ENCODE data around the gene GNB5.

- TF ChIP-seq CTCF (IDR thresholded peaks at IDR 0.05; ENCODE audit: poor library complexity, severe bottlenecking) (no peak), EP300 (conservative IDR thresholded peaks at IDR 0.05; ENCODE audit: poor library complexity, severe bottlenecking) (no peak), POLR2AphosphoS5 (IDR thresholded peaks at IDR 0.05) (no peak), EZH2 (IDR thresholded peaks at IDR 0.05; ENCODE audit: borderline replicate concordance, insufficient read depth, low read length, poor library complexity, severe bottlenecking) (no peak), RAD21 (conservative IDR thresholded peaks at IDR 0.05) (no peak), REST (IDR thresholded peaks at IDR 0.05; ENCODE audit: borderline replicate concordance) (no peak), SMC3 (conservative IDR thresholded peaks at IDR 0.05; ENCODE audit: poor library complexity) (no peak), MXI1 (conservative IDR thresholded peaks at IDR 0.05; ENCODE audit: poor library complexity, severe bottlenecking) (no peak)
Observed at GRCh38 chr15:52097180-52097579, 94.0 kb downstream of the GNB5 start.

Measured in neural cell (in vitro differentiated cells).